GM11168 (cell line): ENCODE results near the gene SRSF3.
"Not testable (repeated sequence)": the region's sequence is repeated elsewhere in the genome, so short reads cannot be mapped to it uniquely, and the experiment has no call there.

Experiments used
- in situ Hi-C: fragments of 300-500 bp; cut with MboI; formaldehyde crosslinking; loops from one replicate; pipeline ENCODE4 v1.12.0; 2022; ENCODE audit warnings: low sequenced_read_pairs; ENCODE audit not compliant: unreplicated experiment

The SRSF3 gene

GRCh38 chr6:36638579-36638978 lies 44.4 kb downstream of the SRSF3 start:
- in situ Hi-C loops, result no loop called here

GRCh38 chr6:36639171-36639808 lies 45.1 kb downstream of the SRSF3 start:
- in situ Hi-C loops, result no loop called here

- in situ Hi-C loops, result no loop called here
Measured at GRCh38 chr6:36641543-36641942, 47.4 kb downstream of the SRSF3 start.

GRCh38 chr6:36642913-36643817 lies 49.0 kb downstream of the SRSF3 start:
- in situ Hi-C loops, result no loop called here

GRCh38 chr6:36643977-36644376 lies 49.8 kb downstream of the SRSF3 start:
- in situ Hi-C loops, result no loop called here

- in situ Hi-C loops, result no loop called here
Measured at GRCh38 chr6:36649086-36649485, 54.9 kb downstream of the SRSF3 start.

- in situ Hi-C loops, result no loop called here
Measured at GRCh38 chr6:36649701-36650484, 55.7 kb downstream of the SRSF3 start.

GRCh38 chr6:36650848-36651478 lies 56.8 kb downstream of the SRSF3 start:
- in situ Hi-C loops, result no loop called here

GRCh38 chr6:36651659-36652379 lies 57.7 kb downstream of the SRSF3 start:
- in situ Hi-C loops, result no loop called here

GRCh38 chr6:36654469-36654868 lies 60.3 kb downstream of the SRSF3 start:
- in situ Hi-C loops, result not testable (repeated sequence)
